Measurements from ENCODE around the gene GCC2.

- TF ChIP-seq CTCF (IDR thresholded peaks at IDR 0.05), result no peak
- TF ChIP-seq ZFX (IDR thresholded peaks at IDR 0.05; ENCODE audit: borderline replicate concordance), result no peak
Observed at GRCh38 chr2:108531674-108532055, 82.7 kb downstream of the GCC2 start.
